Peyer's patch (tissue), 4 donors: Measurements from ENCODE around the gene S1PR2. TPM values are rescaled to one million over a fixed set of nuclear protein-coding genes. Genes with fewer than 3 reads are reported as not detected.

ENCODE experiments used
- DNase-seq, 3 donors: peaks; one replicate each; pipeline ENCODE4 v3.0.0-alpha.2; 2017 to 2019
- H3K27ac ChIP-seq, 4 donors: fragments of 200-600 bp; sonication (generic); one replicate each; pipeline ENCODE4 v1.5.1; 2016 to 2019
- H3K27me3 ChIP-seq, 2 donors: fragments of 200-600 bp; sonication (generic); one replicate each; pipeline ENCODE4 v1.5.1; 2019
- H3K36me3 ChIP-seq, 3 donors: fragments of 200-600 bp; sonication (generic); one replicate each; pipeline ENCODE4 v1.5.1; 2016 to 2019
- H3K4me1 ChIP-seq, 4 donors: fragments of 200-600 bp; sonication (generic); one replicate each; pipeline ENCODE4 v1.5.1; 2016 to 2019
- H3K4me3 ChIP-seq, 4 donors: fragments of 200-600 bp; sonication (generic); 1 replicate in 3 of 4; 2 replicates in 1 of 4; pipeline ENCODE4 v1.5.1; 2016 to 2019; ENCODE audit warnings: mild to moderate bottlenecking in 1 of 4
- H3K9me3 ChIP-seq, 4 donors: fragments of 200-600 bp; sonication (generic); one replicate each; pipeline ENCODE4 v1.5.1; 2016 to 2019; ENCODE audit warnings: mild to moderate bottlenecking in 1 of 4
- CTCF ChIP-seq, 6 experiments: fragments of 450-650 bp in 4 of 6; fragments of 200-600 bp in 2 of 6; sonication (generic) in 1 of 6; IDR thresholded peaks; one replicate each; pipeline ENCODE4 v1.5.1; 2017 to 2019; ENCODE audit warnings: antibody characterized with exemption in 6 of 6, mild to moderate bottlenecking in 3 of 6, moderate library complexity in 1 of 6
- POLR2A ChIP-seq, 2 donors: fragments of 450-650 bp; IDR thresholded peaks; one replicate each; pipeline ENCODE4 v1.5.1; 2017; ENCODE audit warnings: antibody characterized with exemption in 2 of 2, mild to moderate bottlenecking in 2 of 2, moderate library complexity in 2 of 2
- total RNA-seq, 4 donors: library from RNA; depleted of rRNA; stranded (reverse); fragments of >200 nt; gene quantifications; one replicate each; pipeline ENCODE4 v1.1.0, GENCODE V29; 2016

The S1PR2 gene
- total RNA-seq, 4 donors from 2014 or later = 2.8 to 4.8 (median 3.1) TPM

DNA sequence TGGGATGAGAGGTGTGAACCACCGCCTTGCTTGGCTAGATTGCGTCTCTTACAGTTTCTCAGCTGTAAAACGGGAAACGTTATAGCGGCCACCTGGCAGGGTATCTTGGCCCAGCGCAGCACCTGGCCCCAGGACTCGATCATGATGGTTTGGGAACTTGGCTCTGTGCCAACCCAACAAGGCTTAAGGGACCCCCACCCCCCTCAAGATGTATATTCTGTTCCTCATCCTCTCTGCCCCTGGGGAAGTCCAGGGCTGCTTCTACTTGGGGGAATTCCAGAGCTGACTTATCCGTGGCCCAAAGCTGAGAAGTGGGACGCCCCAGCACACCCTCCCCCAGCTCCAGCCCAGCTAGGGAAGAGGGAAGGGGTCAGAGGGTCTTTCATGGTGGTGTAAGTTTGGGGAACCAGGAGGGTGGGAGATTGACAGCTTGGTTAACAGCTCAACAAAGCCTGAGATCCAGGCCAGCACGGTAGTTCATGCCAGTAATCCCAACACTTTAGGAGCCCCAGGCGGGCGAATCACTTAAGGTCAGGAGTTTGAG is 40.5 kb upstream of the S1PR2 start:
- Histone ChIP-seq H3K4me1 (peaks cover 0 to 15% (median 3%) of the 10 kb centered on the region in 4 donors), H3K27ac (peak overlapping the region; percentile 82 to 95 (median 88)), H3K27me3 (no peaks in the 10 kb centered on the region), H3K4me3 (peak overlapping the region; percentile 39 to 56 (median 54)), H3K36me3 (no peaks in the 10 kb centered on the region), H3K9me3 (no peaks in the 10 kb centered on the region)
- DNase-seq = peak in 2 of 3 donors; percentile 74 to 75
- TF ChIP-seq POLR2A (IDR thresholded peaks at IDR 0.05) (no peak), CTCF (IDR thresholded peaks at IDR 0.05) (no peak)

DNA sequence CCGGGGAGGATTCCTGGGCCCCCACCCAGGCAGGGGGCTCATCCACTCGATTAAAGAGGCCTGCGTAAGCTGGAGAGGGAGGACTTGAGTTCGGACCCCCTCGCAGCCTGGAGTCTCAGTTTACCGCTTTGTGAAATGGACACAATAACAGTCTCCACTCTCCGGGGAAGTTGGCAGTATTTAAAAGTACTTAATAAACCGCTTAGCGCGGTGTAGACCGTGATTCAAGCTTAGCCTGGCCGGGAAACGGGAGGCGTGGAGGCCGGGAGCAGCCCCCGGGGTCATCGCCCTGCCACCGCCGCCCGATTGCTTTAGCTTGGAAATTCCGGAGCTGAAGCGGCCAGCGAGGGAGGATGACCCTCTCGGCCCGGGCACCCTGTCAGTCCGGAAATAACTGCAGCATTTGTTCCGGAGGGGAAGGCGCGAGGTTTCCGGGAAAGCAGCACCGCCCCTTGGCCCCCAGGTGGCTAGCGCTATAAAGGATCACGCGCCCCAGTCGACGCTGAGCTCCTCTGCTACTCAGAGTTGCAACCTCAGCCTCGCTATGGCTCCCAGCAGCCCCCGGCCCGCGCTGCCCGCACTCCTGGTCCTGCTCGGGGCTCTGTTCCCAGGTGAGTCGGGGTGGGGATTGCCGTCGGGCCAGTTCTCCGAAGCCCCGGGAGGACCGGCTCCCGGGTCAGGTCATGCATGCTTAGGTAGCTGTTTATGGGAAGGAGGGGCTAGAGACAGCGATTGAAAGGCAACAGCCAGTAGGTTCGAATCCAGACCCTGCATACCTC is 39.7 kb upstream of the S1PR2 start, which contains the start of gene ICAM1:
TSS of gene ICAM1 (plus strand) at position 505 of the 779 bp plus-strand sequence. CDS start at position 545, 40 bp downstream.
- Histone ChIP-seq H3K27me3 (no peaks in the 10 kb centered on the region), H3K9me3 (no peaks in the 10 kb centered on the region), H3K4me1 (peaks cover 0 to 15% (median 3%) of the 10 kb centered on the region in 4 donors), H3K27ac (peak within 1 kb of the TSS; percentile 82 to 95 (median 88)), H3K36me3 (no peaks in the 10 kb centered on the region), H3K4me3 (peak within 1 kb of the TSS; percentile 39 to 56 (median 54))
- peak; percentile 75 to 94 (median 86) for DNase-seq
- peak in 5 of 6 experiments; percentile 18 to 35 (median 28) for TF ChIP-seq CTCF (IDR thresholded peaks at IDR 0.05)
- peak; percentile 42 to 62 for TF ChIP-seq POLR2A (IDR thresholded peaks at IDR 0.05)

DNA sequence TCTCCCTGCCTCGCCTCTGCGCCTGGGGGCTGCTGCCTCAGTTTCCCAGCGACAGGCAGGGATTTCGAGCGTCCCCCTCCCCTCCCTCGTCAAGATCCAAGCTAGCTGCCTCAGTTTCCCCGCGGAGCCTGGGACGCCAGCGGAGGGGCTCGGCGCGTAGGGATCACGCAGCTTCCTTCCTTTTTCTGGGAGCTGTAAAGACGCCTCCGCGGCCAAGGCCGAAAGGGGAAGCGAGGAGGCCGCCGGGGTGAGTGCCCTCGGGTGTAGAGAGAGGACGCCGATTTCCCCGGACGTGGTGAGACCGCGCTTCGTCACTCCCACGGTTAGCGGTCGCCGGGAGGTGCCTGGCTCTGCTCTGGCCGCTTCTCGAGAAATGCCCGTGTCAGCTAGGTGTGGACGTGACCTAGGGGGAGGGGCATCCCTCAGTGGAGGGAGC is 39.1 kb upstream of the S1PR2 start:
- peak; percentile 67 to 94 (median 91) for DNase-seq
- TF ChIP-seq POLR2A (IDR thresholded peaks at IDR 0.05) = no peak
- no peak for TF ChIP-seq CTCF (IDR thresholded peaks at IDR 0.05)
- peak overlapping the region; percentile 39 to 56 (median 54) for H3K4me3 ChIP-seq

GRCh38 chr19:10269333-10270179 is 38.4 kb upstream of the S1PR2 start:
- Histone ChIP-seq H3K9me3 (no peaks in the 10 kb centered on the region), H3K36me3 (no peaks in the 10 kb centered on the region), H3K27me3 (no peaks in the 10 kb centered on the region), H3K4me1 (peaks cover 0 to 15% (median 3%) of the 10 kb centered on the region in 4 donors), H3K27ac (peak overlapping the region; percentile 82 to 95 (median 88)), H3K4me3 (peak overlapping the region; percentile 39 to 56 (median 54))
- DNase-seq = peak; percentile 87 to 95 (median 88)
- TF ChIP-seq POLR2A (IDR thresholded peaks at IDR 0.05) (no peak), CTCF (IDR thresholded peaks at IDR 0.05) (peak; percentile 95 to 98 (median 97))

More for the DNA sequence above, 39.1 kb upstream of the S1PR2 start:
- no peaks in the 10 kb centered on the region for H3K27me3 ChIP-seq
- peaks cover 0 to 15% (median 3%) of the 10 kb centered on the region in 4 donors for H3K4me1 ChIP-seq
- H3K27ac ChIP-seq = peak overlapping the region; percentile 82 to 95 (median 88)
- no peaks in the 10 kb centered on the region for H3K36me3 ChIP-seq
- no peaks in the 10 kb centered on the region for H3K9me3 ChIP-seq

- no peaks in the 10 kb centered on the region for H3K27me3 ChIP-seq
- peaks cover 0 to 15% (median 3%) of the 10 kb centered on the region in 4 donors for H3K4me1 ChIP-seq
- H3K36me3 ChIP-seq = no peaks in the 10 kb centered on the region
- TF ChIP-seq CTCF (IDR thresholded peaks at IDR 0.05) = no peak
- no peak for TF ChIP-seq POLR2A (IDR thresholded peaks at IDR 0.05)
- no peak for DNase-seq
- H3K27ac ChIP-seq = peak overlapping the region in 2 of 4 donors; percentile 30 to 57
- H3K4me3 ChIP-seq = no peak overlapping the region
- no peaks in the 10 kb centered on the region for H3K9me3 ChIP-seq
These were observed 36.9 kb upstream of the S1PR2 start for GRCh38 chr19:10268071-10268470.
